ENCODE measurements around the gene ACAP3.

Gene ACAP3

DNA sequence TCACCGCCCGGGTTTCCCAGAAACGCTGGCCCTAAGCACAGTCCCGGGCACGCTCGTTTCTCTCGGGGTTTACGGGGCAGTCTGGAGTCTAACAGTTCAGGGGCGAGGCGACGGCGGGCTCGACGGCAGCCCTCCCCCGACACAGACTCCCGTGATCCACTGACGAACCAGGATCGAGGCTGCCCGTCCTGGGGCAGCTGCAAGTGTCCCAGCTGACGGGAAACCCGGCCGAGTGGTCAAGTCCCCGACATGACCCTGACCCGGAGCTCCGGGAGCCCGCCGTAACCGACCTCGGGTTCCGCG, 34.6 kb downstream of the ACAP3 start:
- H3K4me3 ChIP-seq (ENCODE audit: low read length): peak overlapping the region; percentile 98
- no peaks in the 10 kb centered on the region for H3K9me3 ChIP-seq (ENCODE audit: insufficient read depth, low read length)
- peak overlapping the region; percentile 17; the same call in 1 of the 2 replicates for H3K27ac ChIP-seq (ENCODE audit: low read length)
- H3K4me1 ChIP-seq (ENCODE audit: low read length): peaks cover 19% of the 10 kb centered on the region
- H3K9ac ChIP-seq (ENCODE audit: low read length): peak overlapping the region; percentile 85
- no peaks in the 10 kb centered on the region for H3K27me3 ChIP-seq (ENCODE audit: low read depth, low read length)
- H4K20me1 ChIP-seq (ENCODE audit: insufficient read depth, low read length): peaks cover 33% of the 10 kb centered on the region
- peaks cover 55% of the 10 kb centered on the region for H3K79me2 ChIP-seq (ENCODE audit: low read length)
- TF ChIP-seq, protein P1, sequence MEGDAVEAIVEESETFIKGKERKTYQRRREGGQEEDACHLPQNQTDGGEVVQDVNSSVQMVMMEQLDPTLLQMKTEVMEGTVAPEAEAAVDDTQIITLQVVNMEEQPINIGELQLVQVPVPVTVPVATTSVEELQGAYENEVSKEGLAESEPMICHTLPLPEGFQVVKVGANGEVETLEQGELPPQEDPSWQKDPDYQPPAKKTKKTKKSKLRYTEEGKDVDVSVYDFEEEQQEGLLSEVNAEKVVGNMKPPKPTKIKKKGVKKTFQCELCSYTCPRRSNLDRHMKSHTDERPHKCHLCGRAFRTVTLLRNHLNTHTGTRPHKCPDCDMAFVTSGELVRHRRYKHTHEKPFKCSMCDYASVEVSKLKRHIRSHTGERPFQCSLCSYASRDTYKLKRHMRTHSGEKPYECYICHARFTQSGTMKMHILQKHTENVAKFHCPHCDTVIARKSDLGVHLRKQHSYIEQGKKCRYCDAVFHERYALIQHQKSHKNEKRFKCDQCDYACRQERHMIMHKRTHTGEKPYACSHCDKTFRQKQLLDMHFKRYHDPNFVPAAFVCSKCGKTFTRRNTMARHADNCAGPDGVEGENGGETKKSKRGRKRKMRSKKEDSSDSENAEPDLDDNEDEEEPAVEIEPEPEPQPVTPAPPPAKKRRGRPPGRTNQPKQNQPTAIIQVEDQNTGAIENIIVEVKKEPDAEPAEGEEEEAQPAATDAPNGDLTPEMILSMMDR (IDR thresholded peaks at IDR 0.05; ENCODE audit: low read depth, low read length): no peak
- no peak for TF ChIP-seq EZH2phosphoT487 (IDR thresholded peaks at IDR 0.05; ENCODE audit: low read depth)
- no peak overlapping the region for H2AFZ ChIP-seq (ENCODE audit: low read depth, low read length)
- H3K36me3 ChIP-seq (replicated peaks; ENCODE audit: low read depth, low read length): peaks cover 13% of the 10 kb centered on the region
- peak overlapping the region; percentile 98 for H3K4me2 ChIP-seq (ENCODE audit: low read length)

DNA sequence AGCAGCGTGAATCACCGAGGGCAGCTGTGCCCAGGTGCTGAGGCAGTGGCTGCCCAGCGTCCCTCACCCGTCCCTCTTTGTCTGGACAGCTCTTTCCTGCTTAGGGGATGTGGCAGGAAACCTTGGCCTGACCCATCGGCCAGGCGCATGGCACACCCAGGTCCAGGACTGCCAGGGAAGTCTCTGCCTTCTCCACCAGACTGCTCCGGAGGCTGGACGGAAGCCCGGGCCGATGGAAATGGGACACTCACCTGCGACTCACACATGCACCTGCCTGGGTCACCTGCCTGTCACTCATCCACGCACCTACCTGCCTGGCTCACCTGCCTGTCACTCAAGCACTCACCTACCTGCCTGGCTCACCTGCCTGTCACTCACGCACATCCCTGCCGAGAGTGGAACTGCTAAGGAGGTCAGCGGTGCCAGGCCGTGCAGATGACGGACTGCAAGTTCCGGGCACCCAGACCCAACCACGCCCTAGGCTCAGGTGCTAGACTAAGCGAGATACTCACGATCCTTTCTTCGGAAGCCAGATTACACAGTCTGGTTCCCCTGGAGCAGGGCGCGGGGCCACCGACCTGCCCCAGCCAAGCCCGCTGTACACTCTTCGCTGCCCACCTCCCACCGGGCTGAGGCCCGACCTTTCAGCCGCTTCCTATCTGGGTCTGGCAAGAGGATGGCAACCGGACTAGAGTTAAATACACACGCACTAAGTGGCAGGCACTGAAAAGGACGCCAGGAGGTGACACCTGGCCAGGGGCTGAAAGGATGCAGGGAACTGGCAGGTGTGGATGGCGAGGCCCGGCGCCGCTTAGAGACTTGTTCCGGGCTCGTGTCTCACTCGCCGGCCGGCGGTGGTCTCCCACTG, 35.2 kb downstream of the ACAP3 start:
- Histone ChIP-seq H3K27me3 (ENCODE audit: low read depth, low read length) (no peaks in the 10 kb centered on the region), H4K20me1 (ENCODE audit: insufficient read depth, low read length) (peaks cover 33% of the 10 kb centered on the region), H3K27ac (ENCODE audit: low read length) (peak overlapping the region; percentile 17; the same call in 1 of the 2 replicates), H3K9ac (ENCODE audit: low read length) (peak overlapping the region; percentile 85), H3K4me2 (ENCODE audit: low read length) (peak overlapping the region; percentile 98), H3K79me2 (ENCODE audit: low read length) (peaks cover 61% of the 10 kb centered on the region), H3K4me3 (ENCODE audit: low read length) (peak overlapping the region; percentile 98), H3K36me3 (replicated peaks; ENCODE audit: low read depth, low read length) (peaks cover 15% of the 10 kb centered on the region), H3K4me1 (ENCODE audit: low read length) (peaks cover 19% of the 10 kb centered on the region), H3K9me3 (ENCODE audit: insufficient read depth, low read length) (no peaks in the 10 kb centered on the region), H2AFZ (ENCODE audit: low read depth, low read length) (no peak overlapping the region)
- TF ChIP-seq, protein P1 (IDR thresholded peaks at IDR 0.05; ENCODE audit: low read depth, low read length): no peak
- no peak for TF ChIP-seq EZH2phosphoT487 (IDR thresholded peaks at IDR 0.05; ENCODE audit: low read depth)

DNA sequence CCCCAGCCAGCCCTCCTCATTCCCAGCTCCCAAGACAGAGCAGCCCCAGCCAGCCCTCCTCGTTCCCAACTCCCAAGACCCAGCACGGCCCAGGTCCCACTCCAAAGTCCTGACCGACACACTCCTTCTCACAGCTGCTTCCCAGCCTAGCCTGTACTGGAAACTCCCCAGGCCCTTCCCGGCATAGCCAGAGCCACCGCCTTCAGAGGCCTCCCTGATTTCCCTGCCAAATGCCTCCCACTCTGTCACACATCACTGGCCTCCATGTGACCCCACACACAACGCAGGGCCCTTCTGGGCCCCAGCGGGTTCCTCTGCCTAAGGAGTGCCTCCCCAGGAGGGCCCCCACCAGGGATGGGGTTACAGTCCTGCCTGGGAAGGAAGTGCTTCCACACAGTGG, 36.9 kb downstream of the ACAP3 start:
- Histone ChIP-seq H3K79me2 (ENCODE audit: low read length) (peaks cover 69% of the 10 kb centered on the region), H3K9me3 (ENCODE audit: insufficient read depth, low read length) (no peaks in the 10 kb centered on the region), H4K20me1 (ENCODE audit: insufficient read depth, low read length) (peaks cover 33% of the 10 kb centered on the region), H3K4me2 (ENCODE audit: low read length) (no peak overlapping the region), H3K4me1 (ENCODE audit: low read length) (peaks cover 19% of the 10 kb centered on the region), H3K9ac (ENCODE audit: low read length) (no peak overlapping the region), H3K36me3 (replicated peaks; ENCODE audit: low read depth, low read length) (peaks cover 23% of the 10 kb centered on the region), H3K27me3 (ENCODE audit: low read depth, low read length) (no peaks in the 10 kb centered on the region), H2AFZ (ENCODE audit: low read depth, low read length) (no peak overlapping the region), H3K27ac (ENCODE audit: low read length) (no peak overlapping the region), H3K4me3 (ENCODE audit: low read length) (no peak overlapping the region)
- no peak for TF ChIP-seq EZH2phosphoT487 (IDR thresholded peaks at IDR 0.05; ENCODE audit: low read depth)
- TF ChIP-seq, protein P1 (IDR thresholded peaks at IDR 0.05; ENCODE audit: low read depth, low read length): no peak

DNA sequence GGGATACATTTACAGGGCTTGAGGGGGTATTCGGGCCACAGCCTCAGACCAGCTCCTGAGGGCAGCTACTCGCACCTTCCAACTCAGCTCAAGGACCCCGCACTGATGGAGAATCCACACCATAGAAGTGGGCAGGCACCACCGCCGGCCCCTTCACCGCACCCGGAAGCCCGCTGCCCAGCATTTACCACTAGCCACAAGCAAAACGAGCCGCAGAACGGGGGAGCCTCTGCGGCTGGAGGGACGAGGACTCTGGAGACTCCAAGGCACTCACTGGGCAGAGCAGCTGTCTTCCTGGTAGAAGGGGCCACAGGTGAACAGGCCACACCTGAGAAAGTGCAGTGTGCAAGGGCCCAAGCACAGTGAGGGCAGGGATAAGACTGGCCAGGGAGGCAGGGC, 39.4 kb downstream of the ACAP3 start:
- Histone ChIP-seq H3K79me2 (ENCODE audit: low read length) (peaks cover 72% of the 10 kb centered on the region), H4K20me1 (ENCODE audit: insufficient read depth, low read length) (peaks cover 36% of the 10 kb centered on the region)

More for the DNA sequence above, 39.4 kb downstream of the ACAP3 start:
- TF ChIP-seq EZH2phosphoT487 (IDR thresholded peaks at IDR 0.05; ENCODE audit: low read depth): no peak
- TF ChIP-seq, protein P1 (IDR thresholded peaks at IDR 0.05; ENCODE audit: low read depth, low read length): no peak
- no peaks in the 10 kb centered on the region for H3K27me3 ChIP-seq (ENCODE audit: low read depth, low read length)
- no peak overlapping the region for H2AFZ ChIP-seq (ENCODE audit: low read depth, low read length)
- H3K27ac ChIP-seq (ENCODE audit: low read length): no peak overlapping the region
- H3K9me3 ChIP-seq (ENCODE audit: insufficient read depth, low read length): no peaks in the 10 kb centered on the region
- peaks cover 28% of the 10 kb centered on the region for H3K36me3 ChIP-seq (replicated peaks; ENCODE audit: low read depth, low read length)
- no peak overlapping the region for H3K4me3 ChIP-seq (ENCODE audit: low read length)
- H3K4me2 ChIP-seq (ENCODE audit: low read length): no peak overlapping the region
- no peak overlapping the region for H3K9ac ChIP-seq (ENCODE audit: low read length)
- peaks cover 15% of the 10 kb centered on the region for H3K4me1 ChIP-seq (ENCODE audit: low read length)

Measured in OCI-LY3 (cell line).